Vagina (tissue), 2 donors: ENCODE data around the gene MT1HL1. TPM values are rescaled to one million over a fixed set of nuclear protein-coding genes. Genes with fewer than 3 reads are reported as not detected.

ENCODE experiments used
- DNase-seq, 2 donors: peaks; one replicate each; pipeline ENCODE4 v3.0.0-alpha.2; 2017; ENCODE audit errors: extremely low spot score in 2 of 2
- H3K27ac ChIP-seq: fragments of 200-600 bp; sonication (generic); one replicate; pipeline ENCODE4 v1.5.1; 2019
- H3K27me3 ChIP-seq: fragments of 200-600 bp; sonication (generic); one replicate; pipeline ENCODE4 v1.5.1; 2019
- H3K36me3 ChIP-seq, 2 donors: fragments of 200-600 bp; sonication (generic); one replicate each; pipeline ENCODE4 v1.5.1; 2017 to 2019
- H3K4me1 ChIP-seq: fragments of 200-600 bp; sonication (generic); one replicate; pipeline ENCODE4 v1.5.1; 2019
- H3K4me3 ChIP-seq, 2 donors: fragments of 200-600 bp; sonication (generic); 1 replicate in 1 of 2; 2 replicates in 1 of 2; pipeline ENCODE4 v1.5.1; 2016 to 2019
- H3K9me3 ChIP-seq: fragments of 200-600 bp; sonication (generic); one replicate; pipeline ENCODE4 v1.5.1; 2019
- POLR2A ChIP-seq, 2 donors: fragments of 450-650 bp; IDR thresholded peaks; one replicate each; pipeline ENCODE4 v1.6.1; 2017; ENCODE audit warnings: antibody characterized with exemption in 2 of 2, mild to moderate bottlenecking in 2 of 2, moderate library complexity in 2 of 2
- POLR2AphosphoS5 ChIP-seq, 2 donors: sonication (generic); formaldehyde crosslinking; IDR thresholded peaks; one replicate each; pipeline ENCODE4 v1.9.0; 2017; ENCODE audit warnings: antibody characterized with exemption in 2 of 2, mild to moderate bottlenecking in 2 of 2, low read depth in 1 of 2; ENCODE audit not compliant: insufficient read depth in 1 of 2
- intact Hi-C: fragments of 100-400 bp; cut with DNase I; formaldehyde crosslinking; loops from one replicate; pipeline ENCODE4 v1.15.1; 2023
- total RNA-seq: library from RNA; depleted of rRNA; stranded (reverse); fragments of >200 nt; gene quantifications from one replicate; pipeline ENCODE4 v1.2.3, GENCODE V29; 2016
- TF ChIP-seq, protein P1 (sequence below), 3 experiments: fragments of 450-650 bp in 2 of 3; fragments of 200-600 bp in 1 of 3; sonication (generic) in 1 of 3; IDR thresholded peaks; one replicate each; pipeline ENCODE4 v1.5.1; 2017 to 2019; ENCODE audit warnings: antibody characterized with exemption in 3 of 3, mild to moderate bottlenecking in 2 of 3, moderate library complexity in 2 of 3

MT1HL1 gene
- total RNA-seq, 1 donor from 2014 or later = not detected

GRCh38 chr1:237032029-237032428 lies 27.8 kb upstream of the MT1HL1 start:
- no peak overlapping the region for H3K4me3 ChIP-seq
- no peaks in the 10 kb centered on the region for H3K9me3 ChIP-seq
- H3K27me3 ChIP-seq = no peaks in the 10 kb centered on the region
- no peak for DNase-seq
- TF ChIP-seq, protein P1, sequence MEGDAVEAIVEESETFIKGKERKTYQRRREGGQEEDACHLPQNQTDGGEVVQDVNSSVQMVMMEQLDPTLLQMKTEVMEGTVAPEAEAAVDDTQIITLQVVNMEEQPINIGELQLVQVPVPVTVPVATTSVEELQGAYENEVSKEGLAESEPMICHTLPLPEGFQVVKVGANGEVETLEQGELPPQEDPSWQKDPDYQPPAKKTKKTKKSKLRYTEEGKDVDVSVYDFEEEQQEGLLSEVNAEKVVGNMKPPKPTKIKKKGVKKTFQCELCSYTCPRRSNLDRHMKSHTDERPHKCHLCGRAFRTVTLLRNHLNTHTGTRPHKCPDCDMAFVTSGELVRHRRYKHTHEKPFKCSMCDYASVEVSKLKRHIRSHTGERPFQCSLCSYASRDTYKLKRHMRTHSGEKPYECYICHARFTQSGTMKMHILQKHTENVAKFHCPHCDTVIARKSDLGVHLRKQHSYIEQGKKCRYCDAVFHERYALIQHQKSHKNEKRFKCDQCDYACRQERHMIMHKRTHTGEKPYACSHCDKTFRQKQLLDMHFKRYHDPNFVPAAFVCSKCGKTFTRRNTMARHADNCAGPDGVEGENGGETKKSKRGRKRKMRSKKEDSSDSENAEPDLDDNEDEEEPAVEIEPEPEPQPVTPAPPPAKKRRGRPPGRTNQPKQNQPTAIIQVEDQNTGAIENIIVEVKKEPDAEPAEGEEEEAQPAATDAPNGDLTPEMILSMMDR (IDR thresholded peaks at IDR 0.05) = no peak
- TF ChIP-seq POLR2AphosphoS5 (IDR thresholded peaks at IDR 0.05; ENCODE audit: insufficient read depth in 1 of 2, low read depth in 1 of 2) = no peak
- no peak for TF ChIP-seq POLR2A (IDR thresholded peaks at IDR 0.05)
- H3K27ac ChIP-seq = no peak overlapping the region
- H3K4me1 ChIP-seq = peaks cover 7% of the 10 kb centered on the region
- no peaks in the 10 kb centered on the region for H3K36me3 ChIP-seq
- intact Hi-C loops = no loop called here

GRCh38 chr1:237031480-237031879 lies 27.2 kb upstream of the MT1HL1 start:
- no peak for DNase-seq
- TF ChIP-seq, protein P1 (IDR thresholded peaks at IDR 0.05) = no peak
- TF ChIP-seq POLR2AphosphoS5 (IDR thresholded peaks at IDR 0.05; ENCODE audit: insufficient read depth in 1 of 2, low read depth in 1 of 2) = no peak
- no peak for TF ChIP-seq POLR2A (IDR thresholded peaks at IDR 0.05)
- no peak overlapping the region for H3K27ac ChIP-seq
- no peaks in the 10 kb centered on the region for H3K27me3 ChIP-seq
- H3K9me3 ChIP-seq = no peaks in the 10 kb centered on the region
- intact Hi-C loops = no loop called here
- H3K36me3 ChIP-seq = no peaks in the 10 kb centered on the region
- H3K4me1 ChIP-seq = peaks cover 7% of the 10 kb centered on the region
- no peak overlapping the region for H3K4me3 ChIP-seq

GRCh38 chr1:237029850-237030535 lies 25.8 kb upstream of the MT1HL1 start:
- intact Hi-C loops = no loop called here
- H3K27me3 ChIP-seq = no peaks in the 10 kb centered on the region
- H3K4me1 ChIP-seq = peaks cover 7% of the 10 kb centered on the region
- no peaks in the 10 kb centered on the region for H3K9me3 ChIP-seq
- no peak overlapping the region for H3K4me3 ChIP-seq
- no peak for TF ChIP-seq POLR2A (IDR thresholded peaks at IDR 0.05)
- TF ChIP-seq, protein P1 (IDR thresholded peaks at IDR 0.05) = no peak
- no peak for TF ChIP-seq POLR2AphosphoS5 (IDR thresholded peaks at IDR 0.05; ENCODE audit: insufficient read depth in 1 of 2, low read depth in 1 of 2)
- DNase-seq = no peak
- H3K36me3 ChIP-seq = no peaks in the 10 kb centered on the region
- no peak overlapping the region for H3K27ac ChIP-seq

DNA sequence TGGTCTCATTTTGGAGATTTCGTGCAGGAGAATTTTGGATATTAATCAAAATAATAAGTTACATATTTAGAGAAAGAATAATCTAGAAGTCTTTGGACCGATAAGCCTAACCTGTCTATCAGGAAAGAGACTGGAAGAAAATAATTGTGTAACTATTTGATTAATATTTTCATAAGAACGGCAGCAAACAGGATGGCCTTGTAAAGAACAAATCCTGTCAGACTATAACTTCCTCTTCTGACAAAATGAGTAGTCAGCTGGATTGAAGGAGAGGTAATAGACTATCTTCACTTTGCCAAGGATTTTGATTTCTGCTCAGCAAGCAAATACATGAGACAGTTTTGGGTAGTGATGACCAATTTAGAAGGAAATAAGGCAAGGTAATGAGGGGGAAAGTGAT lies 25.0 kb upstream of the MT1HL1 start:
- TF ChIP-seq POLR2A (IDR thresholded peaks at IDR 0.05) (no peak), POLR2AphosphoS5 (IDR thresholded peaks at IDR 0.05; ENCODE audit: insufficient read depth in 1 of 2, low read depth in 1 of 2) (no peak)
- TF ChIP-seq, protein P1 (IDR thresholded peaks at IDR 0.05) = no peak
- DNase-seq = no peak
- H3K27me3 ChIP-seq = no peaks in the 10 kb centered on the region
- intact Hi-C loops = no loop called here
- H3K9me3 ChIP-seq = no peaks in the 10 kb centered on the region
- no peak overlapping the region for H3K27ac ChIP-seq
- no peaks in the 10 kb centered on the region for H3K36me3 ChIP-seq
- H3K4me3 ChIP-seq = no peak overlapping the region
- peaks cover 7% of the 10 kb centered on the region for H3K4me1 ChIP-seq

- Histone ChIP-seq H3K36me3 (no peaks in the 10 kb centered on the region), H3K27ac (no peak overlapping the region), H3K27me3 (no peaks in the 10 kb centered on the region), H3K4me1 (no peaks in the 10 kb centered on the region), H3K4me3 (no peak overlapping the region), H3K9me3 (no peaks in the 10 kb centered on the region)
- intact Hi-C loops = no loop called here
- no peak for DNase-seq
- TF ChIP-seq POLR2AphosphoS5 (IDR thresholded peaks at IDR 0.05; ENCODE audit: insufficient read depth in 1 of 2, low read depth in 1 of 2) = no peak
- TF ChIP-seq, protein P1 (IDR thresholded peaks at IDR 0.05) = no peak
- no peak for TF ChIP-seq POLR2A (IDR thresholded peaks at IDR 0.05)
Observed at GRCh38 chr1:237025358-237026074, 21.3 kb upstream of the MT1HL1 start.
